GM12891 (cell line): ENCODE measurements around the gene RGPD8.

Experiments
- POLR2A ChIP-seq: IDR thresholded peaks from 2 replicates; pipeline ENCODE4 v1.6.1; 2011; ENCODE audit warnings: low read depth, low read length, control low read depth
- POLR2AphosphoS5 ChIP-seq: IDR thresholded peaks from 2 replicates; pipeline ENCODE4 v1.6.1; 2011; ENCODE audit warnings: low read depth, low read length, control low read depth
- POU2F2 ChIP-seq: IDR thresholded peaks from 2 replicates; pipeline ENCODE4 v1.6.1; 2011; ENCODE audit warnings: low read depth, mild to moderate bottlenecking, control low read depth, low read length, moderate library complexity
- SPI1 ChIP-seq: IDR thresholded peaks from 2 replicates; pipeline ENCODE4 v1.6.1; 2011; ENCODE audit warnings: low read depth, low read length, control low read depth
- TAF1 ChIP-seq: IDR thresholded peaks from 2 replicates; pipeline ENCODE4 v1.6.1; 2011; ENCODE audit warnings: low read depth, low read length, control low read depth

DNA sequence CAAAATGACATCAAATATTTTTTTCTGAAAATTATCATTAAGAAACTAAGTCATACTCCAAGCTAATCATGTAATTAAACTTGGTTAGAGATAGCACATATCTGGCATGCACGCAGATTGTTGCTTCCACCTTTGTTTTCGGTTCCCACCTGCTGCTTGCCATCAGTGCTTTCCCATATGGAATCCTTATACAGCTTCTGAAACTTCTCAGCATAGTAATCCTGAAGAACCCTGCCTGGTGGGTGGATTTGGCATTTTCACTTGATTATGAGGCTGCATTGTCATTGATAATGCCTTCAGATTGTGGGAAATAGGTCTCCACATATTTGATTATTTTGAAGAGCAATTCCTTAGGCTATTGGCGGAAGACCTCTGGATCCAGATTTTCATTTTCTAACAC is 110.5 kb downstream of the RGPD8 start:
- TF ChIP-seq TAF1 (no peak), POLR2A (no peak), POLR2AphosphoS5 (no peak), SPI1 (no peak), POU2F2 (no peak)
